ENCODE results near the gene SCPEP1.

SCPEP1 gene

GRCh38 chr17:56988901-56989572 is 11.1 kb downstream of the SCPEP1 start:
- no peak for FAIRE-seq
- no peak for DNase-seq (ENCODE audit: insufficient read length, low spot score)
- no peak for TF ChIP-seq CTCF (IDR thresholded peaks at IDR 0.05; ENCODE audit: insufficient read depth, missing control alignments)

DNA sequence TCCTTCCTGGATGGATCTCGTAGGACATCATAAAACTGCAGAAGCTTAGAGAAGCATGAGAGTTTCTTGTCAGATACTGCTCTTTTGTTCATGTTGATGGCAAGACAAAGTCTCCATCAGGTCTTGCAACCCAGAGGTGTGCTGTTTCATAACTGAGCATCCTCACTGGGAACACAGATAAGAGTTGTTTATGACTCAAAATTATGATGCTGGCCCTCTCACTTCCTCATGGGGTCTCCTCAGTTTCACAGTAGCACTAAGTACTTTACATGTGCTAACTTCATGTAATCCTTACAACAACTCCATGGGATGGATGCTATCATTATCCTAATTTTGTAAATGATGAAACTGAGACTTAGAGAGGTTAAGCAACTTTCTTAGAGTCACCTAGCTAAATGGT is 14.4 kb downstream of the SCPEP1 start:
- TF ChIP-seq CTCF (IDR thresholded peaks at IDR 0.05; ENCODE audit: insufficient read depth, missing control alignments) = no peak
- DNase-seq (ENCODE audit: insufficient read length, low spot score) = no peak
- FAIRE-seq = no peak

GRCh38 chr17:56994009-56994792 is 16.3 kb downstream of the SCPEP1 start:
- DNase-seq (ENCODE audit: insufficient read length, low spot score) (no peak), FAIRE-seq (no peak)
- no peak for TF ChIP-seq CTCF (IDR thresholded peaks at IDR 0.05; ENCODE audit: insufficient read depth, missing control alignments)

GRCh38 chr17:56995766-56996165 is 17.8 kb downstream of the SCPEP1 start:
- no peak for TF ChIP-seq CTCF (IDR thresholded peaks at IDR 0.05; ENCODE audit: insufficient read depth, missing control alignments)

GRCh38 chr17:56997313-56997712 is 19.4 kb downstream of the SCPEP1 start:
- FAIRE-seq (no peak), DNase-seq (ENCODE audit: insufficient read length, low spot score) (no peak)
- TF ChIP-seq CTCF (IDR thresholded peaks at IDR 0.05; ENCODE audit: insufficient read depth, missing control alignments) = no peak

More at GRCh38 chr17:56995766-56996165, 17.8 kb downstream of the SCPEP1 start:
- no peak for FAIRE-seq
- no peak for DNase-seq (ENCODE audit: insufficient read length, low spot score)

- TF ChIP-seq CTCF (IDR thresholded peaks at IDR 0.05; ENCODE audit: insufficient read depth, missing control alignments) = peak; percentile 18
- no peak for FAIRE-seq
- no peak for DNase-seq (ENCODE audit: insufficient read length, low spot score)
Measured at GRCh38 chr17:57001541-57001940, 23.6 kb downstream of the SCPEP1 start.

- FAIRE-seq (no peak), DNase-seq (ENCODE audit: insufficient read length, low spot score) (no peak)
- TF ChIP-seq CTCF (IDR thresholded peaks at IDR 0.05; ENCODE audit: insufficient read depth, missing control alignments) = no peak
Measured at GRCh38 chr17:57002904-57003303, 25.0 kb downstream of the SCPEP1 start.
